ENCODE data around the gene ABHD17C.

DNA sequence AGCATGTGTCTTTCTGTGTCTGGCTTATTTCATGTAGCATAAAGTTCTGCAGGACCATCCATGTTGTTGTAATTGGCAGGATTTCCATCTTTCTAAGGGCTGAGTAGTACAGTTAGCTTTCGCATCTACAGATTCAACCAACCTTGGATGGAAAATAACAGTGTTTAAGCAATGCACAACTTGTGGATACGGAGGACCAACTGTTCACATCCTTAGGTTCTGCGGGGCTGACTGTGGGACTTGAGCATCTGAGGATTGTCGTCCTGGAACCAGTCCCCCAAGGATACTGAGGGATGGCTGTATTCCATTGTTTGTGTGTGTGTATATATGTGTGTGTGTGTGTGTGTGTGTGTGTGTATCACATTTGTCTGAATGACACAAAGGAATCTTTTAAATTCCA is 27.7 kb downstream of the ABHD17C start:
- TF ChIP-seq, protein P1, sequence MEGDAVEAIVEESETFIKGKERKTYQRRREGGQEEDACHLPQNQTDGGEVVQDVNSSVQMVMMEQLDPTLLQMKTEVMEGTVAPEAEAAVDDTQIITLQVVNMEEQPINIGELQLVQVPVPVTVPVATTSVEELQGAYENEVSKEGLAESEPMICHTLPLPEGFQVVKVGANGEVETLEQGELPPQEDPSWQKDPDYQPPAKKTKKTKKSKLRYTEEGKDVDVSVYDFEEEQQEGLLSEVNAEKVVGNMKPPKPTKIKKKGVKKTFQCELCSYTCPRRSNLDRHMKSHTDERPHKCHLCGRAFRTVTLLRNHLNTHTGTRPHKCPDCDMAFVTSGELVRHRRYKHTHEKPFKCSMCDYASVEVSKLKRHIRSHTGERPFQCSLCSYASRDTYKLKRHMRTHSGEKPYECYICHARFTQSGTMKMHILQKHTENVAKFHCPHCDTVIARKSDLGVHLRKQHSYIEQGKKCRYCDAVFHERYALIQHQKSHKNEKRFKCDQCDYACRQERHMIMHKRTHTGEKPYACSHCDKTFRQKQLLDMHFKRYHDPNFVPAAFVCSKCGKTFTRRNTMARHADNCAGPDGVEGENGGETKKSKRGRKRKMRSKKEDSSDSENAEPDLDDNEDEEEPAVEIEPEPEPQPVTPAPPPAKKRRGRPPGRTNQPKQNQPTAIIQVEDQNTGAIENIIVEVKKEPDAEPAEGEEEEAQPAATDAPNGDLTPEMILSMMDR (IDR thresholded peaks at IDR 0.05): no peak
- no peak for TF ChIP-seq POLR2AphosphoS5 (IDR thresholded peaks at IDR 0.05; ENCODE audit: insufficient read depth in 1 of 2, low read depth in 1 of 2)

Data from vagina (tissue), 2 donors.